Activated CD4-positive, alpha-beta memory T cell treated with anti-CD3 and anti-CD28 coated beads for 36 hours (primary cell): ENCODE data around the gene ARHGAP35. TPM values are rescaled to one million over a fixed set of nuclear protein-coding genes. Genes with fewer than 3 reads are reported as not detected.
A peak's percentile ranks its signal among the peaks of the same experiment; 100 is the strongest.

Experiments
- CTCF ChIA-PET: fragments of 350-600 bp; sonication (Branson Sonifier 250); formaldehyde crosslinking; loops from one replicate; lab custom pipeline; 2021; ENCODE audit warnings: antibody characterized with exemption, inconsistent platforms; lab: Charles Lee
- POLR2A ChIA-PET: fragments of 350-600 bp; sonication (Branson Sonifier 250); formaldehyde crosslinking; loops from one replicate; lab custom pipeline; 2021; ENCODE audit warnings: antibody characterized with exemption; lab: Charles Lee
- DNase-seq: peaks from one replicate; pipeline ENCODE4 v3.0.0-alpha.2; 2020
- H3K27ac Mint-ChIP-seq: one replicate; pipeline ENCODE4 v1.8.0; 2021; ENCODE audit warnings: mixed read lengths
- H3K27me3 Mint-ChIP-seq: one replicate; pipeline ENCODE4 v1.8.0; 2021; ENCODE audit warnings: mixed read lengths
- H3K36me3 Mint-ChIP-seq: one replicate; pipeline ENCODE4 v1.8.0; 2021; ENCODE audit warnings: mixed read lengths
- H3K4me1 Mint-ChIP-seq: one replicate; pipeline ENCODE4 v1.8.0; 2021; ENCODE audit warnings: low read depth, mixed read lengths
- H3K4me3 Mint-ChIP-seq: one replicate; pipeline ENCODE4 v1.8.0; 2021; ENCODE audit warnings: mild to moderate bottlenecking, mixed read lengths
- H3K9me3 Mint-ChIP-seq: one replicate; pipeline ENCODE4 v1.8.0; 2021; ENCODE audit warnings: mixed read lengths
- intact Hi-C: fragments of 100-400 bp; cut with micrococcal nuclease; formaldehyde crosslinking; loops from one replicate; pipeline ENCODE4 v1.15.1; 2023
- total RNA-seq, 2 experiments: library from RNA; stranded (reverse); gene quantifications; one replicate each; pipeline ENCODE4 v1.2.3, GENCODE V29; 2021

Gene ARHGAP35
- total RNA-seq, 2 experiments from 2014 or later: 17.8 to 18.5 TPM

GRCh38 chr19:46825731-46826055 lies 35.1 kb upstream of the ARHGAP35 start:
- ChIA-PET POLR2A (no interaction called here), CTCF (no interaction called here)
- Mint-ChIP-seq H3K27ac (no peak overlapping the region), H3K36me3 (no peaks in the 10 kb centered on the region), H3K27me3 (no peaks in the 10 kb centered on the region), H3K9me3 (no peaks in the 10 kb centered on the region), H3K4me3 (no peak overlapping the region), H3K4me1 (peaks cover 22% of the 10 kb centered on the region)
- no peak for DNase-seq
- intact Hi-C loops: no loop called here

- Mint-ChIP-seq H3K4me3 (no peak overlapping the region), H3K4me1 (peaks cover 6% of the 10 kb centered on the region), H3K36me3 (no peaks in the 10 kb centered on the region), H3K27ac (no peak overlapping the region), H3K27me3 (no peaks in the 10 kb centered on the region), H3K9me3 (no peaks in the 10 kb centered on the region)
- ChIA-PET POLR2A (interaction anchor here (0.7 kb wide), 1 partner anchor 113 kb away, joined by 3 read pairs; no protein-coding TSS in a partner anchor), CTCF (interaction anchor here (0.7 to 1.8 kb wide), 4 partner anchors 44 to 79 kb away, joined by 3 to 6 read pairs (median 4); no protein-coding TSS in a partner anchor)
- intact Hi-C loops: no loop called here
- peak; percentile 75 for DNase-seq
These were observed 32.3 kb upstream of the ARHGAP35 start for GRCh38 chr19:46828484-46828883.

- Mint-ChIP-seq H3K4me1 (peaks cover 3% of the 10 kb centered on the region), H3K4me3 (no peak overlapping the region), H3K27me3 (no peaks in the 10 kb centered on the region), H3K9me3 (no peaks in the 10 kb centered on the region), H3K27ac (no peak overlapping the region), H3K36me3 (no peaks in the 10 kb centered on the region)
- intact Hi-C loops: no loop called here
- ChIA-PET CTCF (interaction anchor here (0.8 to 1.8 kb wide), 5 partner anchors 9 to 77 kb away, joined by 3 to 6 read pairs (median 4); no protein-coding TSS in a partner anchor), POLR2A (no interaction called here)
- no peak for DNase-seq
These were observed 29.9 kb upstream of the ARHGAP35 start for GRCh38 chr19:46830864-46831263.

- POLR2A ChIA-PET: interaction anchor here (0.6 to 1.3 kb wide), 3 partner anchors 46 to 80 kb away, joined by 3 to 4 read pairs (median 3); partner anchors contain the start of gene SLC1A5
These were observed 26.7 kb upstream of the ARHGAP35 start for GRCh38 chr19:46834121-46834520.

DNA sequence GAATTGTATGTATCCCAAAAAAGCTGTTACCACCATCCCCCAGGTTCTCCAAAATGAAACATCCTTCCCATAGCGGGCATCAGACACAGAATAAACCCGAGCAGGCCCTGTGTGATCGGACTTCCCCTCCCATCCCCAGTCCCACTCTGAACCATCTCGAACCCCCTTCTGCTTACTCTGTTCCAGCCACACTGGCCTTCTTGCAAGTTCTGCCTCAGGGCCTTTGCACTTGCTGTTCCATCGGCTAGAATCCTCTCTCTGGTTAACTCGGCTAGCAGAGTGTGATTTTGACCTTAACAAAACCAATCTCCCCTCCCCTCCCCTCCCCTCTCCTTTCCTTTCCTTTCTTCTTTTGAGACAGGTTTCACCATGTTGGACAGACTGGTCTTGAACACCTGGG lies 25.8 kb upstream of the ARHGAP35 start:
- CTCF ChIA-PET: interaction anchor here (0.8 to 1.5 kb wide), 2 partner anchors 68 to 77 kb away, joined by 3 to 5 read pairs; no protein-coding TSS in a partner anchor

More at GRCh38 chr19:46834121-46834520, 26.7 kb upstream of the ARHGAP35 start:
- no peak for DNase-seq
- intact Hi-C loops: no loop called here
- Mint-ChIP-seq H3K4me3 (no peak overlapping the region), H3K9me3 (no peaks in the 10 kb centered on the region), H3K4me1 (peaks cover 1% of the 10 kb centered on the region), H3K36me3 (peaks cover 6% of the 10 kb centered on the region), H3K27ac (no peak overlapping the region), H3K27me3 (no peaks in the 10 kb centered on the region)
- CTCF ChIA-PET: interaction anchor here (0.7 to 1.5 kb wide), 3 partner anchors 67 to 124 kb away, joined by 3 to 5 read pairs (median 3); no protein-coding TSS in a partner anchor

GRCh38 chr19:46838160-46838559 lies 22.6 kb upstream of the ARHGAP35 start:
- Mint-ChIP-seq H3K36me3 (peaks cover 20% of the 10 kb centered on the region), H3K9me3 (no peaks in the 10 kb centered on the region), H3K27ac (no peak overlapping the region), H3K4me3 (no peak overlapping the region), H3K4me1 (peaks cover 2% of the 10 kb centered on the region), H3K27me3 (no peaks in the 10 kb centered on the region)
- no peak for DNase-seq
- ChIA-PET POLR2A (no interaction called here), CTCF (interaction anchor here (0.8 to 1.9 kb wide), 3 partner anchors 53 to 356 kb away, joined by 3 to 7 read pairs (median 7); no protein-coding TSS in a partner anchor)
- intact Hi-C loops: no loop called here

More for the DNA sequence above, 25.8 kb upstream of the ARHGAP35 start:
- H3K4me1 Mint-ChIP-seq: no peaks in the 10 kb centered on the region
- H3K27me3 Mint-ChIP-seq: no peaks in the 10 kb centered on the region
- intact Hi-C loops: no loop called here
- no peak overlapping the region for H3K4me3 Mint-ChIP-seq
- H3K9me3 Mint-ChIP-seq: no peaks in the 10 kb centered on the region
- peaks cover 6% of the 10 kb centered on the region for H3K36me3 Mint-ChIP-seq
- DNase-seq: no peak
- POLR2A ChIA-PET: interaction anchor here (1.1 to 1.3 kb wide), 2 partner anchors 46 to 51 kb away, joined by 3 to 4 read pairs; partner anchors contain the start of gene SLC1A5
- no peak overlapping the region for H3K27ac Mint-ChIP-seq

- Mint-ChIP-seq H3K27me3 (no peaks in the 10 kb centered on the region), H3K9me3 (no peaks in the 10 kb centered on the region), H3K4me3 (no peak overlapping the region), H3K27ac (peak overlapping the region; percentile 38), H3K4me1 (peaks cover 2% of the 10 kb centered on the region), H3K36me3 (peaks cover 26% of the 10 kb centered on the region)
- CTCF ChIA-PET: interaction anchor here (0.6 to 3.2 kb wide), 33 partner anchors 8 to 500 kb away, joined by 3 to 78 read pairs (median 5); partner anchors contain the start of genes AP2S1, DACT3 and SLC1A5
- POLR2A ChIA-PET: interaction anchor here (0.6 kb wide), 1 partner anchor 422 kb away, joined by 3 read pairs; no protein-coding TSS in a partner anchor
- intact Hi-C loops: loop anchor here (1.0 kb wide), 1 partner anchor 83 kb away; no protein-coding TSS in a partner anchor
- no peak for DNase-seq
These were observed 20.9 kb upstream of the ARHGAP35 start for GRCh38 chr19:46839752-46840497.

GRCh38 chr19:46840498-46840942 lies 20.3 kb upstream of the ARHGAP35 start:
- DNase-seq: peak; percentile 65
- CTCF ChIA-PET: interaction anchor here (0.6 to 3.2 kb wide), 38 partner anchors 9 to 499 kb away, joined by 3 to 78 read pairs (median 5); partner anchors contain the start of genes AP2S1, DACT3 and SLC1A5
- peak overlapping the region; percentile 38 for H3K27ac Mint-ChIP-seq
- H3K27me3 Mint-ChIP-seq: no peaks in the 10 kb centered on the region
- H3K4me3 Mint-ChIP-seq: no peak overlapping the region
- POLR2A ChIA-PET: interaction anchor here (0.6 kb wide), 1 partner anchor 423 kb away, joined by 3 read pairs; no protein-coding TSS in a partner anchor
- H3K9me3 Mint-ChIP-seq: no peaks in the 10 kb centered on the region
- H3K36me3 Mint-ChIP-seq: peaks cover 26% of the 10 kb centered on the region
- H3K4me1 Mint-ChIP-seq: peaks cover 2% of the 10 kb centered on the region
- intact Hi-C loops: loop anchor here (1.0 kb wide), 1 partner anchor 83 kb away; no protein-coding TSS in a partner anchor

- DNase-seq: no peak
- Mint-ChIP-seq H3K36me3 (peaks cover 26% of the 10 kb centered on the region), H3K27ac (no peak overlapping the region), H3K9me3 (no peaks in the 10 kb centered on the region), H3K27me3 (no peaks in the 10 kb centered on the region), H3K4me3 (no peak overlapping the region), H3K4me1 (peaks cover 2% of the 10 kb centered on the region)
- CTCF ChIA-PET: interaction anchor here (0.7 to 3.2 kb wide), 16 partner anchors 9 to 302 kb away, joined by 3 to 78 read pairs (median 7); partner anchors contain the start of gene AP2S1
- POLR2A ChIA-PET: no interaction called here
- intact Hi-C loops: no loop called here
These were observed 19.2 kb upstream of the ARHGAP35 start for GRCh38 chr19:46841458-46842083.

DNA sequence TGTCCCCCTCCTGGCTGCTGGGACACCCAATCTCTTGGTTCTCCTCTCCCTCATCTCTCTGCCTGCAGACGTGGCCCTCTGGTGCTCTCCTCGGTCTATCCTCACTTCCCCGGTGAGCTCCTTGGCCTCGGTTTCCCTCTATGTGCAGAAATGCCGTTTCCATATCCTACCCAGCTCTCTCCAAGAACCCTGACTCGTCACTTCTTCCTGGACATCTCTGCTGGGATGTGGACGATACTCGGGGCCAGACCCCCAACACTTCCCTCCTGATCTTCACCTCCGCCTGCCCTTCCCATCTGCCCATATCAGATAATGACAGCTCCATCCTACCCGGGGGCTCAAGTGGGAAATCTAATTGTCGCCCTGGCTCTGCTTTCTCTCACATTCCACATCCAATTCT lies 18.0 kb upstream of the ARHGAP35 start:
- peaks cover 4% of the 10 kb centered on the region for H3K4me1 Mint-ChIP-seq
- H3K36me3 Mint-ChIP-seq: peaks cover 28% of the 10 kb centered on the region
- POLR2A ChIA-PET: no interaction called here
- no peak overlapping the region for H3K4me3 Mint-ChIP-seq
- DNase-seq: no peak
- CTCF ChIA-PET: interaction anchor here (0.9 to 1.4 kb wide), 2 partner anchors 85 to 91 kb away, joined by 3 to 4 read pairs; no protein-coding TSS in a partner anchor
- no peaks in the 10 kb centered on the region for H3K27me3 Mint-ChIP-seq
- no peak overlapping the region for H3K27ac Mint-ChIP-seq
- no peaks in the 10 kb centered on the region for H3K9me3 Mint-ChIP-seq
- intact Hi-C loops: no loop called here

GRCh38 chr19:46844067-46844489 lies 16.7 kb upstream of the ARHGAP35 start:
- H3K36me3 Mint-ChIP-seq: peaks cover 24% of the 10 kb centered on the region
- H3K4me3 Mint-ChIP-seq: no peak overlapping the region
- ChIA-PET CTCF (interaction anchor here (0.9 to 1.8 kb wide), 4 partner anchors 87 to 169 kb away, joined by 4 to 9 read pairs (median 5); no protein-coding TSS in a partner anchor), POLR2A (no interaction called here)
- H3K9me3 Mint-ChIP-seq: no peaks in the 10 kb centered on the region
- H3K27me3 Mint-ChIP-seq: no peaks in the 10 kb centered on the region
- H3K4me1 Mint-ChIP-seq: peaks cover 5% of the 10 kb centered on the region
- intact Hi-C loops: no loop called here
- no peak overlapping the region for H3K27ac Mint-ChIP-seq
- no peak for DNase-seq
